GM12878 (cell line): ENCODE results near the gene EPN1.

ENCODE experiments used
- CHD2 ChIP-seq: IDR thresholded peaks from 2 replicates; pipeline ENCODE4 v1.6.1; 2011; ENCODE audit warnings: low read depth, low read length, improper control_type of control experiment, borderline replicate concordance
- CTCF ChIP-seq, 3 experiments: IDR thresholded peaks in 2 of 3; conservative IDR thresholded peaks in 1 of 3; 2 replicates each; pipeline ENCODE4 v1.5.1; 2011; ENCODE audit warnings: low read depth in 3 of 3, low read length in 3 of 3, mild to moderate bottlenecking in 3 of 3, control low read depth in 2 of 3, moderate library complexity in 2 of 3, inconsistent platforms in 1 of 3, mixed read lengths in 1 of 3; ENCODE audit not compliant: control insufficient read depth in 2 of 3, insufficient read depth in 1 of 3; ENCODE audit errors: extremely low read depth in 1 of 3
- ESRRA ChIP-seq: IDR thresholded peaks from 2 replicates; pipeline ENCODE4 v1.6.1; 2012; ENCODE audit warnings: mild to moderate bottlenecking, low read length, improper control_type of control experiment
- FOS ChIP-seq: IDR thresholded peaks from 3 replicates; pipeline ENCODE4 v1.6.1; 2011; ENCODE audit warnings: borderline replicate concordance; ENCODE audit not compliant: insufficient read length; ENCODE audit errors: extremely low read depth
- HCFC1 ChIP-seq: fragments of 150-350 bp; IDR thresholded peaks from 2 replicates; pipeline ENCODE4 v1.6.1; 2014; ENCODE audit warnings: low read length
- POLR2A ChIP-seq: IDR thresholded peaks from 2 replicates; pipeline ENCODE4 v1.6.1; 2011; ENCODE audit warnings: low read depth, mild to moderate bottlenecking, low read length
- RCOR1 ChIP-seq: conservative IDR thresholded peaks from 2 replicates; pipeline ENCODE4 v1.6.1; 2012; ENCODE audit warnings: low read depth, low read length, improper control_type of control experiment
- SMC3 ChIP-seq: IDR thresholded peaks from 2 replicates; pipeline ENCODE4 v1.6.1; 2011; ENCODE audit warnings: low read length, improper control_type of control experiment, borderline replicate concordance
- TARDBP ChIP-seq: IDR thresholded peaks from 2 replicates; pipeline ENCODE4 v1.6.1; 2016; ENCODE audit warnings: borderline replicate concordance
- TBL1XR1 ChIP-seq: IDR thresholded peaks from 2 replicates; pipeline ENCODE4 v1.6.1; 2012; ENCODE audit warnings: low read depth, low read length, improper control_type of control experiment
- WRNIP1 ChIP-seq: IDR thresholded peaks from 2 replicates; pipeline ENCODE4 v1.6.1; 2011; ENCODE audit warnings: low read depth, low read length, improper control_type of control experiment, borderline replicate concordance

GRCh38 chr19:55684946-55685681 lies 10.1 kb downstream of the EPN1 start:
- TF ChIP-seq CTCF (IDR thresholded peaks at IDR 0.05 in 2 of 3, conservative IDR thresholded peaks at IDR 0.05 in 1 of 3; ENCODE audit: control insufficient read depth in 2 of 3, extremely low read depth in 1 of 3, insufficient read depth in 1 of 3, low read depth in 3 of 3, low read length in 3 of 3) = no peak
- TF ChIP-seq TARDBP = no peak
- no peak for TF ChIP-seq CHD2
- no peak for TF ChIP-seq RCOR1
- TF ChIP-seq FOS = no peak
- no peak for TF ChIP-seq SMC3
- no peak for TF ChIP-seq TBL1XR1
- TF ChIP-seq HCFC1 = no peak
- TF ChIP-seq POLR2A = peak; percentile 54; the same call in 1 of the 2 replicates
- no peak for TF ChIP-seq ESRRA
- no peak for TF ChIP-seq WRNIP1
